Endodermal cell (in vitro differentiated cells): Measurements from ENCODE around the gene PRRG2. TPM values are rescaled to one million over a fixed set of nuclear protein-coding genes. Genes with fewer than 3 reads are reported as not detected.

Experiments used
- DNase-seq: peaks from one replicate; pipeline ENCODE4 v3.0.0-alpha.2; 2017
- H3K27ac ChIP-seq: 2 replicates; pipeline ENCODE4 v1.5.1; 2013; ENCODE audit warnings: mild to moderate bottlenecking, low read depth, low read length, moderate library complexity
- H3K27me3 ChIP-seq: 2 replicates; pipeline ENCODE4 v1.6.1; 2013; ENCODE audit warnings: mild to moderate bottlenecking, low read length, moderate library complexity; ENCODE audit not compliant: insufficient read depth, control insufficient read depth, poor library complexity, severe bottlenecking
- H3K36me3 ChIP-seq: 2 replicates; pipeline ENCODE4 v1.7.0; 2013; ENCODE audit warnings: mild to moderate bottlenecking, low read length, moderate library complexity; ENCODE audit not compliant: control insufficient read depth, insufficient read depth
- H3K4me1 ChIP-seq: one replicate; pipeline ENCODE4 v1.7.0; 2013; ENCODE audit warnings: low read length; ENCODE audit not compliant: control insufficient read depth, insufficient read depth
- H3K4me3 ChIP-seq: 2 replicates; pipeline ENCODE4 v1.5.1; 2013; ENCODE audit warnings: mild to moderate bottlenecking, low read length, moderate library complexity
- H3K9ac ChIP-seq: 2 replicates; pipeline ENCODE4 v1.6.1; 2013; ENCODE audit warnings: mild to moderate bottlenecking, low read length, moderate library complexity; ENCODE audit not compliant: poor library complexity, severe bottlenecking; ENCODE audit errors: extremely low read depth
- H3K9me3 ChIP-seq: 2 replicates; pipeline ENCODE4 v1.6.1; 2013; ENCODE audit warnings: mild to moderate bottlenecking, low read length, moderate library complexity; ENCODE audit not compliant: control insufficient read depth
- H3K27ac Mint-ChIP-seq: 2 replicates; pipeline ENCODE4 v1.8.0; 2020; ENCODE audit warnings: mixed read lengths
- H3K27me3 Mint-ChIP-seq: 2 replicates; pipeline ENCODE4 v1.8.0; 2021; ENCODE audit warnings: mild to moderate bottlenecking, mixed read lengths; ENCODE audit not compliant: insufficient read depth
- H3K36me3 Mint-ChIP-seq: 2 replicates; pipeline ENCODE4 v1.8.0; 2020; ENCODE audit warnings: low read depth, mixed read lengths
- H3K4me1 Mint-ChIP-seq: 2 replicates; pipeline ENCODE4 v1.8.0; 2020; ENCODE audit warnings: mixed read lengths
- H3K4me3 Mint-ChIP-seq: 2 replicates; pipeline ENCODE4 v1.8.0; 2020; ENCODE audit warnings: mild to moderate bottlenecking, moderate library complexity, mixed read lengths
- H3K9me3 Mint-ChIP-seq: 2 replicates; pipeline ENCODE4 v1.8.0; 2020; ENCODE audit warnings: mild to moderate bottlenecking, mixed read lengths
- CTCF ChIP-seq: fragments of 200-600 bp; sonication (generic); conservative IDR thresholded peaks from 2 replicates; pipeline ENCODE4 v1.5.0; 2021; ENCODE audit warnings: antibody characterized with exemption, mild to moderate bottlenecking
- WGBS, 2 experiments: methylation state at CpG; one replicate each; pipeline versions ENCODE4 v1.1.5 to v1.1.7; 2013; ENCODE audit warnings: missing lambda C conversion rate in 2 of 2, mixed read lengths in 1 of 2; ENCODE audit not compliant: insufficient coverage in 1 of 2, insufficient read length in 1 of 2; 5-methylcytosine and 5-hydroxymethylcytosine counted together
- total RNA-seq, 2 donors: library from RNA; stranded (reverse); fragmentation: NEBNext Ultra II Directional in 1 of 2; extraction: Animal tissue kit (Norgen Biotek cat#: 25700) in 1 of 2; gene quantifications; 2 replicates in 1 of 2; 3 replicates in 1 of 2; pipeline ENCODE4 v1.2.1, GENCODE V29; 2021

Gene PRRG2
- total RNA-seq, 2 donors from 2014 or later, result 3.7 to 6.9 TPM

DNA sequence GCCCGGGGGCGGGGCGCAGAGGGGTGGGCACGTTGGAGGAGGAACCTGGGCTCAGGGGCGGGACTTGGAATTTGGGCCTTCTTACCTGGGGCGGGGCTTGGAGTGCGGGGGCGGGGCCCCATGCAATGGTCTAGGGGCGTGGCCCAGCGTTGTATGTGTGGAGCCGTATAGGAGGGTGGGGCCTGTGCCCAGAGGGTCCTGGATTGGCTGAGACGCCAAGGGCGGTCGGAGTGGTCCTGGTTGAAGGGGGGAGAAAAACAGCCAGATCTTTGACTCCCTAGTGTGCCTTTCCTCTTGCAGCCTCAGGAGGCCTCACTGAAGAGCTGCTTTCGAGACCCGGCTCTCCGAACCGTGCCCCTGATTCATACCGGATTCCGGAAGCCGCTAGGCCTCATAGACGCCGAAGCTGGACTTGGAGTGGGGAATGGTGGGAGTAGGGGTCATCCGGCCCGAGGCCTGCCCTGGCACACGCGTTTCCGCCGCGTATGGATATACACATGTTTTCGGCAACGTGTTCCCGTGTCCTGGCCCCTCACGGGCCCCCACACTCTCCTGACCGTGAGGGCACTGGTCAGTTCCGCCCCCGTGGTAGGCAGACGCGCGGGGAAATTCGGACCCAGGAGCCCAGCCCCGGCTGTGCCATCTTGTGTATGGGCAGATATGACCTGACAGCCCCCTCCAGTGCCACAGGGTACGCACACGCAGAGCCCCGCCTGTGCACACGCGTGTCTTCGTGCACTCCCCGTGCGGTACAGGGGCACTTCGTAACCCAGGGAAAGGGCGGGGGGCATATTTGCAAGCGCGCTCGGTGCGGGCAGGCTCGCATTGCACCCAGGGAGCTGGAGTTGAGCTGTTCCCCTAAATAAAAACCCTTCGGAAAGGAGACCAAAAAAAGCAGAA, 9.2 kb downstream of the PRRG2 start:
- 0% methylated on average over 25 to 58 of the region's 58 CpGs for WGBS, 2 experiments
- DNase-seq, result peak; percentile 100
- TF ChIP-seq CTCF, result peak; percentile 25
- H3K4me1 ChIP-seq, result no peaks in the 10 kb centered on the region
- no peaks in the 10 kb centered on the region for H3K9me3 ChIP-seq
- Mint-ChIP-seq H3K4me3 (peak overlapping the region; percentile 95), H3K36me3 (peaks cover 16% of the 10 kb centered on the region), H3K27me3 (no peaks in the 10 kb centered on the region), H3K27ac (peak overlapping the region; percentile 95), H3K4me1 (peaks cover 14% of the 10 kb centered on the region), H3K9me3 (no peaks in the 10 kb centered on the region)
- peak overlapping the region; percentile 71 for H3K27ac ChIP-seq
- H3K9ac ChIP-seq, result peak overlapping the region; percentile 90
- peak overlapping the region; percentile 95 for H3K4me3 ChIP-seq
- peaks cover 14% of the 10 kb centered on the region for H3K36me3 ChIP-seq
- H3K27me3 ChIP-seq, result no peaks in the 10 kb centered on the region

DNA sequence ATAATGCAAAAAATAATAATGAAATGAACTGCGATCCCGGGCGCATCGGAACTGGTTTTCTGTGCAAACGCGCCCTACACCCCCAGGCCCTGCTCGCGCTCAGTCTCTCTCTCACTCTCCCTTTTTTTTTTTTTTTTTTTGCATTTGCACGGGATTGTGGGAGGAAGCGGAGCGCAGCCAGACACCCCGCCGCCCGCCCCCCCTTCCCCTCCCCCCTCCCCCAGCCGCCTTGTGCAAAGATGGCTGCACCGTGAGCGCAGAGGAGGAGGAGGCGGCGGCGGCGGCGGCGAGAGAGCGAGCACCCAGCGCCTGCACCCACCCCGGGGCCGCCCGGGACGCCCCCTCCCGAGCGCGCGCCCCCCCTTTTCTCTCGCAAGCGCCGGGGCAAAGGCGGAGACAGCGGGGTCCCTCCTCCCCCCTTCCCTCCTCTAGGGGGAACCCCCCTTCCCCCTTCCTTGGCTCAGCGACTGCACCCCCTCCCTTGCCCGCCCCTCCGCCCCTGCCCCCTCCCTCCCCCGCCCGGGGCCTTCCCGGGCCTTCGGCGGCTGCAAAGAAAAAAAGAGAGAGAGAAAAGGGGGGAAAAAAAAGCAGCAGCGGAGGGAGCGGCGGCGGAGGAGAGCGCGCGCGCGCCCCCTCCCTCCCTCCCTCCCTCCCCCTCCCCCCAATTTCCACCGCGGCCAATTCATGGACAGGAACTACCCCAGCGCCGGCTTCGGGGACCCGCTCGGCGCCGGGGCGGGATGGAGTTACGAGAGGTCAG, 10.0 kb downstream of the PRRG2 start, which contains the start of gene PRR12:
Gene PRR12 (plus strand): TSS at position 212 of the 760 bp plus-strand sequence. CDS start 473 bp downstream, at position 685.
- Mint-ChIP-seq H3K36me3 (peaks cover 18% of the 10 kb centered on the region), H3K27ac (peak within 1 kb of the TSS; percentile 95), H3K4me3 (peak within 1 kb of the TSS; percentile 95), H3K27me3 (no peaks in the 10 kb centered on the region), H3K4me1 (peaks cover 14% of the 10 kb centered on the region), H3K9me3 (no peaks in the 10 kb centered on the region)
- peak; percentile 89 for DNase-seq
- Histone ChIP-seq H3K27me3 (no peaks in the 10 kb centered on the region), H3K4me1 (no peaks in the 10 kb centered on the region), H3K9ac (peak within 1 kb of the TSS; percentile 90), H3K9me3 (no peaks in the 10 kb centered on the region), H3K27ac (peak within 1 kb of the TSS; percentile 72), H3K4me3 (peak within 1 kb of the TSS; percentile 98), H3K36me3 (peaks cover 14% of the 10 kb centered on the region)
- TF ChIP-seq CTCF, result no peak
- 0% methylated on average over 23 of the region's 66 CpGs; no CpG with 5 or more reads in 1 of the 2 experiments for WGBS, 2 experiments

- no peak for TF ChIP-seq CTCF
- Mint-ChIP-seq H3K27ac (peak overlapping the region; percentile 95), H3K4me3 (peak overlapping the region; percentile 95), H3K4me1 (peaks cover 14% of the 10 kb centered on the region), H3K27me3 (no peaks in the 10 kb centered on the region), H3K9me3 (no peaks in the 10 kb centered on the region), H3K36me3 (peaks cover 21% of the 10 kb centered on the region)
- no peaks in the 10 kb centered on the region for H3K9me3 ChIP-seq
- H3K36me3 ChIP-seq, result peaks cover 14% of the 10 kb centered on the region
- 0 to 2% methylated on average over 21 to 48 of the region's 51 CpGs for WGBS, 2 experiments
- H3K4me1 ChIP-seq, result no peaks in the 10 kb centered on the region
- H3K9ac ChIP-seq, result peak overlapping the region; percentile 71
- H3K27ac ChIP-seq, result peak overlapping the region; percentile 72
- H3K4me3 ChIP-seq, result peak overlapping the region; percentile 98
- peak; percentile 86 for DNase-seq
- no peaks in the 10 kb centered on the region for H3K27me3 ChIP-seq
These were observed 10.8 kb downstream of the PRRG2 start for GRCh38 chr19:49591731-49592485.
